Measurements from ENCODE around the gene QSOX2.

QSOX2 gene

DNA sequence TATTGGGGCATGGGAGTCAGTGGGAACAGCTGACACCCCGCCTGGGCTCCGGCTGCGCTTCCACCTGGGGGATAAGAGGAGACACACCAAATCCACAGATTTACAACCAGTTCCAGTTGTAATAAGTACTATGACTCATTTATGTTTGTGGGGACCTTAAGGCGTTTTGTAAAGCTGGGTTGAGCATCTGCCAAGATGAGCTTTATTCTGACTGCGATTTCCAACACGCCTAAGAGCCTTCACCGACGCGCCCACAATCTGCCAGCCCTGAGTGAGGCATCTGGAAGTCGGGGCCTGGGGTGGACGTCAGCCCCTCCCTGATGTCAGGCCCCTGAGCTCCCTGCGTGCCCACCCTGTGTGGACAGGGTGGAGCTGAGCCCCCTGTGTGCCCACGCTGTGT lies 26.3 kb downstream of the QSOX2 start:
- H3K4me3 ChIP-seq (replicated peaks in 1 of 2; ENCODE audit: low read depth in 2 of 2, low read length in 2 of 2) = no peak overlapping the region
- TF ChIP-seq, protein P1, sequence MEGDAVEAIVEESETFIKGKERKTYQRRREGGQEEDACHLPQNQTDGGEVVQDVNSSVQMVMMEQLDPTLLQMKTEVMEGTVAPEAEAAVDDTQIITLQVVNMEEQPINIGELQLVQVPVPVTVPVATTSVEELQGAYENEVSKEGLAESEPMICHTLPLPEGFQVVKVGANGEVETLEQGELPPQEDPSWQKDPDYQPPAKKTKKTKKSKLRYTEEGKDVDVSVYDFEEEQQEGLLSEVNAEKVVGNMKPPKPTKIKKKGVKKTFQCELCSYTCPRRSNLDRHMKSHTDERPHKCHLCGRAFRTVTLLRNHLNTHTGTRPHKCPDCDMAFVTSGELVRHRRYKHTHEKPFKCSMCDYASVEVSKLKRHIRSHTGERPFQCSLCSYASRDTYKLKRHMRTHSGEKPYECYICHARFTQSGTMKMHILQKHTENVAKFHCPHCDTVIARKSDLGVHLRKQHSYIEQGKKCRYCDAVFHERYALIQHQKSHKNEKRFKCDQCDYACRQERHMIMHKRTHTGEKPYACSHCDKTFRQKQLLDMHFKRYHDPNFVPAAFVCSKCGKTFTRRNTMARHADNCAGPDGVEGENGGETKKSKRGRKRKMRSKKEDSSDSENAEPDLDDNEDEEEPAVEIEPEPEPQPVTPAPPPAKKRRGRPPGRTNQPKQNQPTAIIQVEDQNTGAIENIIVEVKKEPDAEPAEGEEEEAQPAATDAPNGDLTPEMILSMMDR (IDR thresholded peaks at IDR 0.05; ENCODE audit: low read depth, low read length) = no peak
- DNase-seq (ENCODE audit: low read depth in 2 of 2) = peak in 1 of 2 donors; percentile 22

DNA sequence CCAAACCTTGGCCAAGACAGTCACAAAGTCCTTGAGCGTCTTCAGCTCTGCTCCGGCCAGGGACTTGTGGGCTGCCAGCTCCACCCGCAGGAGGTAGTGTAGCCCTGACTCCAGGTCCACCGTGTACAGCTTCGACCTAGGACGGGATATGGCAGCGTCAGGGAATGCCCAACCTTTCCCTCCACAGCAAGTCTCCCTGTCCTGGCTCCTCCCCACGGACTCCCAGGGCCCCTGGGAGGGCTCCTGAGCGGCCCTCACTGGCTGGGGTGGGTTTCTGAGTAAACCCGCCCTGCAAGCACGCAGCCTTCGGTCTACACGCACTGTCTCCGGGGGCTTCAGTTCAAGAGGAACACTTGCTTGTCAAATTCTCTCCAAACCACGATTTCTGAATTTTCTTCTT lies 26.9 kb downstream of the QSOX2 start:
- no peak overlapping the region for H3K4me3 ChIP-seq (replicated peaks in 1 of 2; ENCODE audit: low read depth in 2 of 2, low read length in 2 of 2)
- DNase-seq (ENCODE audit: low read depth in 2 of 2) = no peak
- TF ChIP-seq, protein P1 (IDR thresholded peaks at IDR 0.05; ENCODE audit: low read depth, low read length) = no peak

DNA sequence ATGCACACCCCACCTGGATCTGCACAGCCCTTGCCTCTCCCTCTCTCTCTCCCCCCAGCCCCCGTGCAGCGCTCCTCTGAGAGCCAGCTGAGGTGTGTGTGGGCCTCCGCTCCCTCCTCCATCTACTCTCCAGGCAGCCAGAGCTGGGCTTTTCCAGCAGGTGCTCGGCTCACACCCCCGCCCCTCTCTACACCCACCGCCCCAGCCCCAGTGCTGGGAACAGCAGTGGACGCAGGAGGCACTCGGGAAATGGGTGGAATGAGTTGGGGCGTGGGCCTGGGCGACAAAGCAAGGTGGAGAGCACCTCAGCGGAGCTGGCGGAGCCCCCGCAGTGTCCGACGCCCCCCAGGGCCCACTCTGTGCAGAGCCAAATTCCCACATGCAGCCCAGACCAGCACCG lies 27.3 kb downstream of the QSOX2 start:
- TF ChIP-seq, protein P1 (IDR thresholded peaks at IDR 0.05; ENCODE audit: low read depth, low read length) = no peak
- DNase-seq (ENCODE audit: low read depth in 2 of 2) = no peak
- H3K4me3 ChIP-seq (replicated peaks in 1 of 2; ENCODE audit: low read depth in 2 of 2, low read length in 2 of 2) = no peak overlapping the region

DNA sequence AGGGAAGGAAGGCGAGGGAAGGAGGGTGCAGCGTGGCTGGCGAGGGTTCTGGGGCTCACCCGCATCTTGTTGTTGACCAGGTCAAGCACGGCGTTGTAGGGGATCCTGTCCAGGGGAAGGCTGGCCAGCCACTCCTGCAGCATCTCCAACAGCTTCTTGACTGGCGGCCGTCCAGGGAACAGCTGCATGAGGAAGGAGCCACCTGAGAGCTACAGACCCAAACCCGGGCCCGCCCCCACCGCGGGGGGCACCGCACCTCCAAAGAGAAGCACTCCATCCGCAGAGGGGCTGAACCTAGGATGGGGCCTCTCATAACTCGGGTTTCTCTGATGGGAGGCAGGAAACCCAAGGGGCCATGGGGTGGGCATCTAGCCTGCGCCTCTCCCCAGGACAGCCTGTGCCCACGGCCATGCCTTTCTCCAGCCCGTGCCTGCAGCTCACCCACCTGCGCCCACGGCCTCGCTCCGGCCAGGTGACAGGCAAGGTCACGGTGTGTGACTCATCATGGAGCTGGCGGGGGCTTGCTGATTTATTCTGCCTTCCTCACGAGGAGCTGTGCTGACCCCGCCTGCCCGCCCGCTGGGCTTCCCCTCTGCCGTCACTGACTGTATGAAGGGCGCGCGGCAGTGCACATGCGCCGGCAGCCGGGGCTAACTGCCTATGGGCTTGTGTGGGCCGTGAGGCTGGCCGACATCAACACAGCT lies 28.9 kb downstream of the QSOX2 start:
- DNase-seq (ENCODE audit: low read depth in 2 of 2) = no peak
- no peak overlapping the region for H3K4me3 ChIP-seq (replicated peaks in 1 of 2; ENCODE audit: low read depth in 2 of 2, low read length in 2 of 2)
- TF ChIP-seq, protein P1 (IDR thresholded peaks at IDR 0.05; ENCODE audit: low read depth, low read length) = no peak

DNA sequence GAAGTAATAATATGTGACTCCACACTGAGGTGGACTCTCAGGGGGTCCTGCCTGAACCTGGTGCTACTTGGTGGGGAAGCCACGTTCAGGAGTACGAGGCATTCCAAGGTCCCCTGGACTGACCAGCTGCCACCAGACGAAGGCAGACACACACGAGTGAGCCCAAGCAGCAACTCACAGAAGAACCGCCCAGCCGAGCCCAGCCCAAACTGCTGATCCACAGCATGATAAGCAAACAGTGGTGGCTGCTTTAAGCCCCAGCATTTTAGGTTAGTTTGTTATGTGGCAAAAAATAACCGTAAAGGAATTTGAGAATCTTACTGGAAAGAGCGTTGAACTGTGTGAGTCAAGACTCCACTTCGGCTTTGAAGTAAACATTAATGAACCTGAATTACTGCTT lies 31.9 kb downstream of the QSOX2 start:
- TF ChIP-seq, protein P1 (IDR thresholded peaks at IDR 0.05; ENCODE audit: low read depth, low read length) = no peak

DNA sequence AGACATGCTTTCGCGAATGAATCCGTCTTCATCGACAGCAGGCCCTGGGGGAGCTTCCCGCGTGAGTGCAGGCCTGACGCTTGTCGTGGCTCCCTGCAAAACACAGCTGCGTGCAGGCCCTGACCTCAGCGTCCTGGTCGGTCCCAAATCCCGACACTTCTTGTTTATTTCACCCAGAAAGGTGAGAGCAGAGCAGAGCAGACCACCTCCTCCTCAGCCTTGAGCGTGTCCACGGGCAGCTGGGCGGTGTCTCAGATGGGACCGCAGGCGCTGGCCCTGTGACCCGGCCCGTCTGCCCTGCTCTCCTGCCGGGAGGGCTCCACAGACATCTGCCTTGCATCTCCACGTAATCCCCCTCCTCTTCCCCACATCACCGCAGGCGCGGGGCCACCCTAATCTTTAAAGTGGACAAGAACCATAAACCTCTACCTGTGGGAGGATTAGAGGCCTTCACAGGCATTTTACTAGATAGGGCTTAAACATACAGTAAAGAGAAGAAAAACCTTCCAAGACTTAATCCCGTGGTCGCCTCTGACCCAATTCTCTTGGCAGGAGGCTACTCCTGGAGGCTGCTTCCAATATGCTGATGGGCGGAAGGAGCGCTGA lies 33.2 kb downstream of the QSOX2 start:
- TF ChIP-seq, protein P1 (IDR thresholded peaks at IDR 0.05; ENCODE audit: low read depth, low read length) = no peak
- no peak overlapping the region for H3K4me3 ChIP-seq (replicated peaks in 1 of 2; ENCODE audit: low read depth in 2 of 2, low read length in 2 of 2)
- DNase-seq (ENCODE audit: low read depth in 2 of 2) = no peak

More for the DNA sequence above, 31.9 kb downstream of the QSOX2 start:
- DNase-seq (ENCODE audit: low read depth in 2 of 2) = no peak
- H3K4me3 ChIP-seq (replicated peaks in 1 of 2; ENCODE audit: low read depth in 2 of 2, low read length in 2 of 2) = no peak overlapping the region

All from cardiac fibroblast (primary cell).